Duodenal mucosa (tissue), 2 donors: ENCODE results near the gene MECR.

Experiments used
- H3K27ac ChIP-seq: one replicate; pipeline ENCODE4 v1.7.0; 2013; ENCODE audit warnings: low read depth, low read length
- H3K27me3 ChIP-seq, 2 donors: one replicate each; pipeline ENCODE4 v1.7.0; 2013; ENCODE audit warnings: low read length in 2 of 2, control low read depth in 1 of 2; ENCODE audit not compliant: insufficient read depth in 2 of 2, control insufficient read depth in 1 of 2
- H3K36me3 ChIP-seq, 2 donors: one replicate each; pipeline ENCODE4 v1.7.0; 2013; ENCODE audit warnings: low read length in 2 of 2, control low read depth in 1 of 2; ENCODE audit not compliant: insufficient read depth in 2 of 2, control insufficient read depth in 1 of 2
- H3K4me1 ChIP-seq, 2 donors: one replicate each; pipeline ENCODE4 v1.7.0; 2013; ENCODE audit warnings: low read length in 2 of 2, control low read depth in 1 of 2; ENCODE audit not compliant: insufficient read depth in 2 of 2, control insufficient read depth in 1 of 2
- H3K4me3 ChIP-seq, 2 donors: one replicate each; pipeline ENCODE4 v1.7.0; 2013; ENCODE audit warnings: low read length in 2 of 2, low read depth in 1 of 2
- H3K9ac ChIP-seq, 2 donors: one replicate each; pipeline ENCODE4 v1.7.0; 2013; ENCODE audit warnings: low read length in 2 of 2, low read depth in 1 of 2
- H3K9me3 ChIP-seq, 2 donors: one replicate each; pipeline ENCODE4 v1.7.0; 2013; ENCODE audit warnings: low read length in 2 of 2, control low read depth in 1 of 2; ENCODE audit not compliant: control insufficient read depth in 1 of 2

MECR gene

DNA sequence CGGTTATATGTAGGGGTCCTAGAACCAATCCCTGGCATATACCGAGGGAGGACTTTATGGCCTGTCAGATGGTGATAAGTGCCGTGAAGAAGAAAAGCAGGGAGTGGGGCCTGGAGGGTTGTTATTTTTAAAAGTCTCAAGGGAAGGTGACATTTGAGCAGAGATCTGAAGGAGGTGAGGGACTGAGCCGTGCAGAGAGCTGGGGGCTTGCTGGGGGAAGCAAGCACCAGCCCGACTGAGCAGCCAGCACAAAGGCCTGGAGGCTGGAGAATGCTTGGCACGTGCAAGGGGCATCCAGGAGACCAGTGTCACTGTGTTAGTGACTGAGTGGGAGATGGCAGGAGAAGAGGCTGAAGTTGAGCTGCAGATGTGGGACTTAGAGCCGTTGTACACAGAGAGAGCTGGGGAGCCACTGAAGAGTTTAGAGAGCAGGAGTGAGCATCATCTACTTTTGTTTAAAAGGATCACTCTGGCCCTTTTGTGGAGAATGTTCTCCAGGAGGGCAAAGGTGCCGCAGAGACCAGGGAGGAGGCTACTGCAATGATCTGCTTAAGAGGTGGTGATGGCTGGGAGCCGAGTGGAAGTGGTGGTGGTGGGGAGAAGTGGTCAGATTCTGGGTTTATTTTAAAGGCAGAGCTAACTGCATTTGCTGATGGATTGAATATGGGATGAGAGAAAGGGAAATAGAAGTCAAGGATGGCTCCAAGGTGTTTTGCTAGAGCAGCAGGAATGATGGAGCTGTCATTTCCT is 36.8 kb upstream of the MECR start:
- Histone ChIP-seq H3K36me3 (no peaks in the 10 kb centered on the region), H3K27ac (no peak overlapping the region), H3K4me3 (no peak overlapping the region), H3K9ac (no peak overlapping the region), H3K27me3 (peaks cover 0 to 3% of the 10 kb centered on the region in 2 donors), H3K9me3 (no peaks in the 10 kb centered on the region), H3K4me1 (peaks cover 8% of the 10 kb centered on the region in 2 donors)

DNA sequence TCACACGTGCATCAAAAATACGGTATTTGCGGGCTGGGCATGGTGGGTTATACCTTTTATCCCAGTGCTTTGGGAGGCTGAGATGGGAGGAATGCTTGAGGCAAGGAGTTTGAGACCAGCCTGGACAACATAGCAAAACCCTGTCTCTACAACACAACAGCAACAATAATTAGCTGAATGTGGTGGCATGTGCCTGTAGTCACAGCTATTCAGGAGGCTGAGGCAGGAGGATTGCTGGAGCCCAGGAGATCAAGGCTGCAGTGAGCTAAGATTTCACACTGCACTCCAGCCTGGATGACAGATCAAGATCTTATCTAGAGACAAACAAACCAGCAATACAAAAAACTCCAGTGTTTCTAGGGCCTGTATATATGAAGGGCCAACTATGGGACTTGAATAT is 36.2 kb upstream of the MECR start:
- Histone ChIP-seq H3K9me3 (no peaks in the 10 kb centered on the region), H3K4me1 (peaks cover 5 to 8% of the 10 kb centered on the region in 2 donors)

DNA sequence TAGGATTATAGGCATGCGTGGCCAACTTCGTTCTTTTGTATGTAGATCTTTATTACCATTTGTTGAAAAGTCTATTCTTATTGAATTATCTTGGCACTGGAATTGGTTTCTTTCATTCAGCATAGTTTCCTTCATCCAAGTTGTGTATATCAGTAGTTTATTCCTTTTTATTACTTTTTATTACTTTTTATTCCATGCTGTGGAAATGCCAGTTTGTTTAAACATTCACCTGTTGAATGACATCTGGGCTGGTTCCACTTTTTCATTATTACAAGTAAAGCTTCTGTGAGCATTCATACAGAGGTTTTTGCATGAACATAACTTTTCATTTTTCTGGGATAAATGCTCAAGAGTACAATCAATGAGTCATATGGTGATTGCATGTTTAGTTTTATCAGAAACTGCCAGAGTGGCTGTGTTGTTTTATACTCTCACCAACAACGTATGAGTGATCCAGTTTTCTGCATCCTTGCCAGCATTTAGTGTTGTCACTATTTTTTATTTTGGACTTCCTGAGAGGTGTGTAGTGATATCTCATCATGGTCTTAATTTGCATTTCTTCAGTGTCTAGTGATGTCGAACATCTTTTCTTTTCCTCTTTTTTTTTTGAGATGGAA is 34.1 kb upstream of the MECR start:
- Histone ChIP-seq H3K4me3 (no peak overlapping the region), H3K36me3 (no peaks in the 10 kb centered on the region), H3K27me3 (peaks cover 10 to 14% of the 10 kb centered on the region in 2 donors), H3K27ac (no peak overlapping the region), H3K9me3 (no peaks in the 10 kb centered on the region), H3K9ac (no peak overlapping the region), H3K4me1 (no peaks in the 10 kb centered on the region)

More for the DNA sequence above, 36.2 kb upstream of the MECR start:
- H3K27me3 ChIP-seq, result peaks cover 0 to 3% of the 10 kb centered on the region in 2 donors
- no peak overlapping the region for H3K9ac ChIP-seq
- no peak overlapping the region for H3K4me3 ChIP-seq
- no peak overlapping the region for H3K27ac ChIP-seq
- no peaks in the 10 kb centered on the region for H3K36me3 ChIP-seq

DNA sequence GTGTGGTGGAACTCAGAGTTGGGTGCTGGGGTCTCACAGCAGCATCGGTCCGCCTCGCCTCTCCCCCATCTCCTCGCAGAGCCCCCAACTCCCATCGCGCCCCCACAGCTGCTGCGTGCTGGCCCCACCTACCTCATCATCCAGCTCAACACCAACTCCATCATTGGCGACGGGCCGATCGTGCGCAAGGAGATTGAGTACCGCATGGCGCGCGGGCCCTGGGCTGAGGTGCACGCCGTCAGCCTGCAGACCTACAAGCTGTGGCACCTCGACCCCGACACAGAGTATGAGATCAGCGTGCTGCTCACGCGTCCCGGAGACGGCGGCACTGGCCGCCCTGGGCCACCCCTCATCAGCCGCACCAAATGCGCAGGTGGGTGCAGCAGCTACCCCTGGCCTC is 29.8 kb upstream of the MECR start:
- H3K4me3 ChIP-seq, result no peak overlapping the region
- H3K36me3 ChIP-seq, result no peaks in the 10 kb centered on the region
- peaks cover 29 to 31% of the 10 kb centered on the region in 2 donors for H3K27me3 ChIP-seq
- H3K9me3 ChIP-seq, result no peaks in the 10 kb centered on the region
- H3K9ac ChIP-seq, result no peak overlapping the region
- no peak overlapping the region for H3K27ac ChIP-seq
- H3K4me1 ChIP-seq, result peaks cover 0 to 3% of the 10 kb centered on the region in 2 donors

DNA sequence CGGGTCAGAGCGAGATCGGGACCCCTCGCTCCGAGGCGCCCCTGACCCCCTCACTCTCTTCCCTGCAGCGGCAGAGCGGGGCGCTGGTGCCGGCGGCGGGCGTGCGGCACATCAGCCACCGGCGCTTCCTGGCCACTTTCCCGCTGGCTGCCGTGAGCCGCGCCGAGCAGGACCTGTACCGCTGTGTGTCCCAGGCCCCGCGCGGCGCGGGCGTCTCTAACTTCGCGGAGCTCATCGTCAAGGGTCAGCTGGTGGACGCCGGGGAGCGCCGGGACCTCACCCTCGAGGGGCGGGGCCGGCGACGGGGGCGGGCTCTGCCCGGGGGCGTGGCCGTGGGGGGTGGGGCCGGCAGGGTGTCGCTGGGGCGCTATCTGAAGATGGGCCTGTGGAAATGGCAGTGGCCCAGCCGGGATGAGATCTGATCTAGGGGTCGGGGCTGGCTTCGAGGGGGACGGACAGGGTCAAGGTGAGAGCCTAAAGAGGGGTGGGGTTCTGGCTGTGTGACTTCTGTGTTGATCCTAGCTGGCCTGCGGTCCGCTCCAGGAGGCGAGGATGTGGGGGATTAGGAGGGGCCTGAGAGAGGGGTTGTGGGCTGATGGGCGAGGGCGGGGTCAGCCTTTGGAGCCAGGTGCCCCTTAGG is 29.2 kb upstream of the MECR start:
- Histone ChIP-seq H3K36me3 (no peaks in the 10 kb centered on the region), H3K9ac (no peak overlapping the region), H3K27ac (no peak overlapping the region), H3K4me3 (peak overlapping the region; percentile 40 to 54), H3K9me3 (no peaks in the 10 kb centered on the region), H3K4me1 (peaks cover 0 to 3% of the 10 kb centered on the region in 2 donors), H3K27me3 (peaks cover 29 to 31% of the 10 kb centered on the region in 2 donors)

DNA sequence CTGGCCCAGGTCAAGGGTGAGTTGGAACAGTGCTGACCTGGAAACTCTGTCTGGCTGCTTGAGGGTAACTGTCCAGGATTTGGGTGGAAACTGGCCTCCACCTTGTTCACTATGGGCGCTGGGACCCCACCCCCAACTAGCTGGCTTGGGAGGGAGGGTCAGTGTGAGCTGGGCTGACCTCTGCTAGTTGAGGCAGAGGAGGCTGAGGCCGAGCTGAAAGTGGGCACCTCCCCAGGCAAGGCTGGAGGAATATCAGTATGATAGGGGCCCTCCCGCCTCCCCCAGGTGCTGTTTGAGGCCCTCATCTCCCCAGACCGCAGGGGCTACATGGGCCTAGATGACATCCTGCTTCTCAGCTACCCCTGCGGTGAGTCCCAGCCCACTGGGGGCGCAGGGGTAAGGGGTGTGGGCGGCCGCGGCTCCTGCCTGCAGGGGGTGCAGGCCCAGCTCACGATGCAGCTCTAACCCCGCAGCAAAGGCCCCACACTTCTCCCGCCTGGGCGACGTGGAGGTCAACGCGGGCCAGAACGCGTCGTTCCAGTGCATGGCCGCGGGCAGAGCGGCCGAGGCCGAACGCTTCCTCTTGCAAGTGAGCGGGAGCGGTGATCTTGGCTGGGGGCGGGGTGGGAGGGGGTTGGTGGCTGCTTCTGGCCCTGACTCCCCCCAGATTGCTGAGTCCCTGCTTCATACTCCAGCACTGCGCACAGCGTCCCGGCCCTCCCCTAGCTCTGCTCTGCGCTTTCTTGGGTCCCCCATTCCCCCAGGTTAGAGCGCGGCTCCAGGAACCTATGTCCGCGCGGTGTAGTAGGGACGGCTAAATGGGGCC is 28.5 kb upstream of the MECR start:
- H3K4me3 ChIP-seq, result peak overlapping the region; percentile 40 to 54
- H3K36me3 ChIP-seq, result no peaks in the 10 kb centered on the region
- peaks cover 29 to 31% of the 10 kb centered on the region in 2 donors for H3K27me3 ChIP-seq
- no peak overlapping the region for H3K9ac ChIP-seq
- no peaks in the 10 kb centered on the region for H3K9me3 ChIP-seq
- H3K27ac ChIP-seq, result no peak overlapping the region
- peaks cover 0 to 3% of the 10 kb centered on the region in 2 donors for H3K4me1 ChIP-seq

DNA sequence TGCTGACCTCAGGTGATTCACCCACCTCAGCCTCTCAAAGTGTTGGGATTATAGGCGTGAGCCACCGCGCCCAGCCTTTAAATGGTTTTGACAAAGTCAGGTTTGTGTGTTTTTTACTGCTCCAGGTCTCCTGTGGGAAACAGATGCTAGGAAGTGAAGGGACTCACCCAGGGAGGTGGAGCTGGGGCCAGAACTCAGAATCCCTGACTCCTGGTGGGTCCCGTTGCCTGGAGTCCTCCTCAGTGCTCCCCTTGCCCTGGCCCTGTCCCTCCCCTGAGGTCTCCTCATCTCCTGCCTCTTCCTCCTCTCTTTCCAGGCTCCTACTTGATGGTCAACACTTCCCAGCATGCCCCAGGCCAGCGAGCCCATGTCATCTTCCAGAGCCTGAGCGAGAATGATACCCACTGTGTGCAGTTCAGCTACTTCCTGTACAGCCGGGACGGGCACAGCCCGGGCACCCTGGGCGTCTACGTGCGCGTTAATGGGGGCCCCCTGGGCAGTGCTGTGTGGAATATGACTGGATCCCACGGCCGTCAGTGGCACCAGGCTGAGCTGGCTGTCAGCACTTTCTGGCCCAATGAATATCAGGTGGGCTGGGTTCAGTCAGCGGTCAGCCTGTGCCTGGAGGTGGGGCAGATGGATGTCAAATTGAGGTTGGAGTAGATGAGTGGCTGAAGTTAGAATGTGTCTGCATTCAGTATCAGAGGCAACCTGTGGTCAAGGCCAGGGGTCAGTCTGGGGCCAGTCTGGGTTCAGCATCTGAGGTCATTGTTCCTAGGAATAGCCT is 27.6 kb upstream of the MECR start:
- Histone ChIP-seq H3K4me1 (peaks cover 0 to 3% of the 10 kb centered on the region in 2 donors), H3K4me3 (no peak overlapping the region), H3K27me3 (peaks cover 29 to 31% of the 10 kb centered on the region in 2 donors), H3K27ac (no peak overlapping the region), H3K36me3 (no peaks in the 10 kb centered on the region), H3K9me3 (no peaks in the 10 kb centered on the region), H3K9ac (no peak overlapping the region)

DNA sequence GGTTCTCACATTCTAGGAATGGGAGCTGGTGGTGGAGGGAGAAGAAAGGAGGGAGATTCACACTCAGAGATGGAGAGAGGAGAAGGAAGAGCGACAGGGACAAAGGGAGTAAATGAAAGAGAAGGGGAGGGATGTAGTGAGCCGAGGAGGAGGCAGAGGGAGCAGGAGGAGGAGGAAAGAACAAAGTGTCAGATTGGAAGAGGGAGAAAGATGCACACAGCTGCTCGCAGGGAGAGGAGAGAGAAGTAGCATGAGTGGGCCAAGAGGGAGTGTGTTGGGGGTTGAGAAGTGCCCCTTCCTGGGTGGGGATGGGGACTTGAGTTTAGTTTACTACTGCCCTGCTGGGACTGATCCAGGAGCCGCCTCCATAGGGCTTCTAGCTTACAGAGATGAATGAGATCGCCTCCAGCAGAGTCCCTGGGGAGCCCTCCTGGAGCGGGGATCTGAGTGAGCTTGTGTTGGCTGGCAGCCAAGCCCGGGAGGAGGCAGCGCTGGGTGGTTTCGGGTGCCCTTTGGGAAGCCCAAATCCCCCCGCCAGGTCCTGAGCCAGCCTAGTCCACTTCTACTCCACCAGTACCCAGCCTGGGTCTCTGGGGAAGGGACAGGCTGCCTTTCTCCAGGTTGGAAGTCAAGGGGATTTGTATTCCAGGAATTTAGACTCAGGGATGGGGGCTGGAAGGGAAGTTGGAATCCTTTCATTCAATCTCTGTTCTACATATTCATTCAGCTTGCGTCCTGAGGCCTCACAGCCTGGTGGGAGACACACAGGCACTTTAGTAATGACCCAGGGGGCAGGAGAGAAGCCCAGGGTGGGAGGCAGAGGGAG is 26.5 kb upstream of the MECR start:
- H3K36me3 ChIP-seq, result no peaks in the 10 kb centered on the region
- H3K27me3 ChIP-seq, result peaks cover 29 to 31% of the 10 kb centered on the region in 2 donors
- H3K27ac ChIP-seq, result no peak overlapping the region
- peaks cover 0 to 3% of the 10 kb centered on the region in 2 donors for H3K4me1 ChIP-seq
- no peak overlapping the region for H3K4me3 ChIP-seq
- H3K9ac ChIP-seq, result no peak overlapping the region
- H3K9me3 ChIP-seq, result no peaks in the 10 kb centered on the region

DNA sequence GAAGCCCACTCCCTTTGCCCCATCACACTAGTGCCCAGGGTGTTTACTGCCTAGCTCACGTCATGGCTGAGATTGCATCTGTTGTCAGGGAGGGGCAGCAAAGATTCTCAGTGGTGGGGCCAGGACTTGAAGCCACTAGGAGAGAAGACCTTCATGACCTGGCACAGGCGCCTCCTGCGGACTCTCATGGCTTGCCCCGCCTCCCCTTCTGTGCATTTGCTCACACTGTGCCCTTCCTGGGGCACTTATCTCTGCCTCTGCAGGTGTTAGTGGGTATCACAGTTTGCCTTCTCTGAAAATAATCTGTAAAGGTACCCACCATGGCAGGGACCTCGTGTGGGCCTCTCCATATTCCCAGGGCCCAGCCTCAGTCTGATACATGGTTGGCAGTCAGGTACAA is 25.7 kb upstream of the MECR start:
- Histone ChIP-seq H3K27ac (no peak overlapping the region), H3K36me3 (no peaks in the 10 kb centered on the region)

More for the DNA sequence above, 25.7 kb upstream of the MECR start:
- Histone ChIP-seq H3K4me1 (peaks cover 0 to 3% of the 10 kb centered on the region in 2 donors), H3K4me3 (no peak overlapping the region), H3K9ac (no peak overlapping the region), H3K27me3 (peaks cover 29 to 31% of the 10 kb centered on the region in 2 donors), H3K9me3 (no peaks in the 10 kb centered on the region)
